Neural progenitor cell (in vitro differentiated cells): Measurements from ENCODE around the gene CDH9. TPM values are rescaled to one million over a fixed set of nuclear protein-coding genes. Genes with fewer than 3 reads are reported as not detected.

Source experiments
- DNase-seq: peaks from one replicate; pipeline ENCODE4 v3.0.0-alpha.2; 2016; ENCODE audit warnings: low spot score
- H2AFZ ChIP-seq: fragments of 200-600 bp; sonication (generic); replicated peaks from 2 replicates; pipeline ENCODE4 v1.6.1; 2016; ENCODE audit warnings: antibody characterized with exemption
- H3F3A ChIP-seq: fragments of 200-600 bp; sonication (generic); 2 replicates; pipeline ENCODE4 v1.6.1; 2016; ENCODE audit warnings: antibody characterized with exemption, low read depth
- H3K27ac ChIP-seq: fragments of 200-600 bp; sonication (generic); 2 replicates; pipeline ENCODE4 v1.5.1; 2016; ENCODE audit warnings: mild to moderate bottlenecking
- H3K27me3 ChIP-seq: fragments of 200-600 bp; sonication (generic); 2 replicates; pipeline ENCODE4 v1.6.1; 2016; ENCODE audit warnings: mild to moderate bottlenecking, moderate library complexity
- H3K36me3 ChIP-seq: fragments of 200-600 bp; sonication (generic); 2 replicates; pipeline ENCODE4 v1.5.1; 2016
- H3K4me1 ChIP-seq: fragments of 200-600 bp; sonication (generic); 2 replicates; pipeline ENCODE4 v1.6.1; 2016; ENCODE audit warnings: mixed run types
- H3K4me2 ChIP-seq: fragments of 200-600 bp; sonication (generic); 2 replicates; pipeline ENCODE4 v1.6.1; 2016
- H3K4me3 ChIP-seq: fragments of 200-600 bp; sonication (generic); 2 replicates; pipeline ENCODE4 v1.5.1; 2016
- H3K79me2 ChIP-seq: fragments of 200-600 bp; sonication (generic); 2 replicates; pipeline ENCODE4 v1.6.1; 2016; ENCODE audit warnings: low read depth
- H3K9ac ChIP-seq: fragments of 200-600 bp; sonication (generic); 2 replicates; pipeline ENCODE4 v1.6.1; 2016
- H3K9me3 ChIP-seq: fragments of 200-600 bp; sonication (generic); 2 replicates; pipeline ENCODE4 v1.5.1; 2016; ENCODE audit warnings: low read depth
- H4K20me1 ChIP-seq: fragments of 200-600 bp; sonication (generic); 2 replicates; pipeline ENCODE4 v1.6.1; 2016; ENCODE audit warnings: low read depth
- H3K27ac Mint-ChIP-seq: 3 replicates; pipeline ENCODE4 v1.8.0; 2021; ENCODE audit warnings: mixed read lengths
- H3K27me3 Mint-ChIP-seq: 2 replicates; pipeline ENCODE4 v1.8.0; 2022; ENCODE audit warnings: low read depth, mild to moderate bottlenecking, inconsistent platforms, moderate library complexity, mixed read lengths; ENCODE audit not compliant: insufficient read depth
- H3K36me3 Mint-ChIP-seq: 3 replicates; pipeline ENCODE4 v1.8.0; 2021; ENCODE audit warnings: mixed read lengths
- H3K4me1 Mint-ChIP-seq: 3 replicates; pipeline ENCODE4 v1.8.0; 2021; ENCODE audit warnings: mixed read lengths
- H3K4me3 Mint-ChIP-seq: 3 replicates; pipeline ENCODE4 v1.8.0; 2021; ENCODE audit warnings: mild to moderate bottlenecking, moderate library complexity, mixed read lengths
- H3K9me3 Mint-ChIP-seq: 3 replicates; pipeline ENCODE4 v1.8.0; 2020; ENCODE audit warnings: mixed read lengths
- CTCF ChIP-seq: fragments of 200-600 bp; sonication (generic); IDR thresholded peaks from 2 replicates; pipeline ENCODE4 v1.5.1; 2017; ENCODE audit warnings: antibody characterized with exemption, mild to moderate bottlenecking
- EZH2 ChIP-seq: fragments of 200-600 bp; sonication (generic); IDR thresholded peaks from 2 replicates; pipeline ENCODE4 v1.6.1; 2017; ENCODE audit warnings: antibody characterized with exemption, mild to moderate bottlenecking, moderate library complexity
- EZH2phosphoT487 ChIP-seq: fragments of 200-600 bp; sonication (generic); IDR thresholded peaks from 2 replicates; pipeline ENCODE4 v1.6.1; 2017; ENCODE audit warnings: antibody characterized with exemption
- total RNA-seq: library from RNA; depleted of rRNA; stranded (reverse); fragments of >200 nt; gene quantifications from 2 replicates; pipeline ENCODE4 v1.2.3, GENCODE V29; 2015; ENCODE audit warnings: low replicate concordance

The CDH9 gene
- total RNA-seq, 1 donor from 2014 or later = 2.8 TPM

DNA sequence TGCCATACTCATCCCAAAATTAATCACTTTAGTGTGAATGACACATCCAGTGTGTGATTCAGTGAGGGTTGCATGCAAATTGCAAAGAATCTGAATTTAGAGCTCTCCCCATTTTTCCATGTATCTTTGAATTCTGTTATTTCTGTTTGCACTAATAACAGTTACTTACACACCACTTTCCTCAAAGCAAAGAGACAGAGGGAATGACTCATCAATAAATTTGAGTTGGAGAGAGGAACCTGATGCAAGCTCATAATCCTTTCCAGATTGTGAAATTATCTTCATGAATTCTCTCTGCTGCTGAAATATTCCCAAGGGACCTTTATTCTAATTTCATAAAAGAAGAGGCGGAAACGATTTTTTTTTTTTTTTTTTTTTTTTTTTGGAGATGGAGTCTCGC lies 204.8 kb downstream of the CDH9 start:
- DNase-seq = no peak
- Histone ChIP-seq H3K4me2 (no peak overlapping the region), H3K79me2 (no peaks in the 10 kb centered on the region), H3K9me3 (no peaks in the 10 kb centered on the region), H4K20me1 (no peaks in the 10 kb centered on the region), H3K9ac (no peak overlapping the region), H3F3A (no peaks in the 10 kb centered on the region), H2AFZ (no peak overlapping the region), H3K36me3 (no peaks in the 10 kb centered on the region), H3K27ac (no peak overlapping the region), H3K4me1 (no peaks in the 10 kb centered on the region), H3K27me3 (no peaks in the 10 kb centered on the region), H3K4me3 (no peak overlapping the region)
- Mint-ChIP-seq H3K4me1 (no peaks in the 10 kb centered on the region), H3K4me3 (no peak overlapping the region), H3K36me3 (no peaks in the 10 kb centered on the region), H3K9me3 (peaks cover 2% of the 10 kb centered on the region), H3K27ac (no peak overlapping the region), H3K27me3 (no peaks in the 10 kb centered on the region)
- no peak for TF ChIP-seq EZH2
- no peak for TF ChIP-seq CTCF
- TF ChIP-seq EZH2phosphoT487 = no peak
